ENCODE data around the gene DIP2A. TPM values are rescaled to one million over a fixed set of nuclear protein-coding genes. Genes with fewer than 3 reads are reported as not detected.

The DIP2A gene
- polyA plus RNA-seq, 3 donors, result 4.6 to 55.4 (median 6.1) TPM

- TF ChIP-seq CTCF (IDR thresholded peaks at IDR 0.05), result no peak
- Histone ChIP-seq H3K27me3 (ENCODE audit: control insufficient read depth in 2 of 2, insufficient read depth in 2 of 2, low read length in 2 of 2) (no peaks in the 10 kb centered on the region), H3K79me2 (ENCODE audit: insufficient read depth, low read length) (peaks cover 21% of the 10 kb centered on the region), H2AFZ (ENCODE audit: insufficient read depth, low read depth, low read length, poor library complexity, severe bottlenecking) (no peak overlapping the region), H3K36me3 (replicated peaks in 1 of 2; ENCODE audit: control insufficient read depth in 1 of 2, insufficient read depth in 2 of 2, low read length in 2 of 2) (peaks cover 5 to 58% of the 10 kb centered on the region in 2 donors), H3K4me3 (replicated peaks in 1 of 3; ENCODE audit: low read depth in 2 of 3, low read length in 3 of 3) (no peak overlapping the region), H3K27ac (ENCODE audit: low read depth in 1 of 2, low read length in 2 of 2) (no peak overlapping the region), H3K4me2 (replicated peaks; ENCODE audit: extremely low read depth, low read length, poor library complexity, severe bottlenecking) (no peak overlapping the region), H3K9ac (ENCODE audit: insufficient read depth, low read length, poor library complexity, severe bottlenecking) (no peak overlapping the region), H4K20me1 (ENCODE audit: insufficient read depth, low read length) (peaks cover 30% of the 10 kb centered on the region), H3K9me3 (replicated peaks in 1 of 2; ENCODE audit: control insufficient read depth in 1 of 2, insufficient read depth in 1 of 2, low read length in 2 of 2) (no peaks in the 10 kb centered on the region), H3K4me1 (ENCODE audit: control insufficient read depth in 1 of 2, insufficient read depth in 2 of 2, low read length in 2 of 2) (no peaks in the 10 kb centered on the region)
- DNase-seq, result no peak
- peaks cover 0 to 2% (median 0%) of the 10 kb centered on the region in 3 donors for H3K27me3 Mint-ChIP-seq (ENCODE audit: low read depth in 3 of 3)
- peaks cover 13% of the 10 kb centered on the region for H3K4me1 Mint-ChIP-seq
- no peak overlapping the region for H3K4me3 Mint-ChIP-seq
- WGBS (ENCODE audit: insufficient coverage), result 88% methylated on average over 1 of the region's 6 CpGs
- no peaks in the 10 kb centered on the region for H3K9me3 Mint-ChIP-seq
- H3K36me3 Mint-ChIP-seq, result peaks cover 34 to 46% of the 10 kb centered on the region in 2 donors
- intact Hi-C loops (cut with micrococcal nuclease), result no loop called here
- H3K27ac Mint-ChIP-seq, result peak overlapping the region in 3 of 7 donors; percentile 11 to 47 (median 27)
Observed at GRCh38 chr21:46483300-46484295, 24.9 kb downstream of the DIP2A start.

GRCh38 chr21:46486481-46487126 lies 27.9 kb downstream of the DIP2A start:
- Histone ChIP-seq H3K4me2 (replicated peaks; ENCODE audit: extremely low read depth, low read length, poor library complexity, severe bottlenecking) (no peak overlapping the region), H3K27ac (ENCODE audit: low read depth in 1 of 2, low read length in 2 of 2) (no peak overlapping the region), H4K20me1 (ENCODE audit: insufficient read depth, low read length) (peaks cover 17% of the 10 kb centered on the region), H3K9ac (ENCODE audit: insufficient read depth, low read length, poor library complexity, severe bottlenecking) (no peak overlapping the region), H3K9me3 (replicated peaks in 1 of 2; ENCODE audit: control insufficient read depth in 1 of 2, insufficient read depth in 1 of 2, low read length in 2 of 2) (no peaks in the 10 kb centered on the region), H3K36me3 (replicated peaks in 1 of 2; ENCODE audit: control insufficient read depth in 1 of 2, insufficient read depth in 2 of 2, low read length in 2 of 2) (peaks cover 17 to 59% of the 10 kb centered on the region in 2 donors), H3K27me3 (ENCODE audit: control insufficient read depth in 2 of 2, insufficient read depth in 2 of 2, low read length in 2 of 2) (no peaks in the 10 kb centered on the region), H2AFZ (ENCODE audit: insufficient read depth, low read depth, low read length, poor library complexity, severe bottlenecking) (no peak overlapping the region), H3K79me2 (ENCODE audit: insufficient read depth, low read length) (peaks cover 12% of the 10 kb centered on the region), H3K4me1 (ENCODE audit: control insufficient read depth in 1 of 2, insufficient read depth in 2 of 2, low read length in 2 of 2) (no peaks in the 10 kb centered on the region), H3K4me3 (replicated peaks in 1 of 3; ENCODE audit: low read depth in 2 of 3, low read length in 3 of 3) (no peak overlapping the region)
- Mint-ChIP-seq H3K27me3 (ENCODE audit: low read depth in 3 of 3) (peaks cover 0 to 2% (median 0%) of the 10 kb centered on the region in 3 donors), H3K4me3 (no peak overlapping the region), H3K9me3 (peaks cover 0 to 2% (median 0%) of the 10 kb centered on the region in 7 donors), H3K4me1 (peaks cover 4% of the 10 kb centered on the region), H3K27ac (no peak overlapping the region), H3K36me3 (peaks cover 45 to 46% of the 10 kb centered on the region in 2 donors)
- intact Hi-C loops (cut with micrococcal nuclease), result no loop called here
- no peak for TF ChIP-seq CTCF (IDR thresholded peaks at IDR 0.05)
- WGBS (ENCODE audit: insufficient coverage), result no CpG with 5 or more reads among the region's 4 CpGs
- no peak for DNase-seq
